DMS53 treated with DMSO at 0.1 percent for 48 hours (cell line): ENCODE results near the gene CDC42EP1.
A peak's percentile ranks its signal among the peaks of the same experiment; 100 is the strongest.
"Not testable (repeated sequence)": the region's sequence is repeated elsewhere in the genome, so short reads cannot be mapped to it uniquely, and the experiment has no call there.

Experiments
- DNase-seq: peaks from one replicate; lab custom pipeline; 2025; ENCODE audit not compliant: unreplicated experiment; lab: John Stamatoyannopoulos, UW

The CDC42EP1 gene

GRCh38 chr22:37578002-37578401 is 17.7 kb downstream of the CDC42EP1 start:
- DNase-seq: no peak

- no peak for DNase-seq
Observed at GRCh38 chr22:37581504-37581903, 21.2 kb downstream of the CDC42EP1 start.

GRCh38 chr22:37582526-37582925 is 22.2 kb downstream of the CDC42EP1 start:
- DNase-seq: no peak

GRCh38 chr22:37588546-37589215 is 28.4 kb downstream of the CDC42EP1 start:
- no peak for DNase-seq

- DNase-seq: no peak
Observed at GRCh38 chr22:37589636-37590035, 29.4 kb downstream of the CDC42EP1 start.

GRCh38 chr22:37591081-37591480 is 30.8 kb downstream of the CDC42EP1 start:
- DNase-seq: not testable (repeated sequence)

GRCh38 chr22:37591823-37592404 is 31.6 kb downstream of the CDC42EP1 start:
- no peak for DNase-seq

- DNase-seq: no peak
Observed at GRCh38 chr22:37594237-37594636, 34.0 kb downstream of the CDC42EP1 start.

GRCh38 chr22:37599153-37599552 is 38.9 kb downstream of the CDC42EP1 start:
- no peak for DNase-seq

GRCh38 chr22:37601203-37601539 is 40.9 kb downstream of the CDC42EP1 start:
- DNase-seq: no peak

GRCh38 chr22:37601540-37602442 is 41.5 kb downstream of the CDC42EP1 start:
- no peak for DNase-seq

- DNase-seq: not testable (repeated sequence)
Observed at GRCh38 chr22:37602546-37603277, 42.4 kb downstream of the CDC42EP1 start.

- DNase-seq: no peak
Observed at GRCh38 chr22:37604074-37604473, 43.8 kb downstream of the CDC42EP1 start.

GRCh38 chr22:37604875-37605274 is 44.6 kb downstream of the CDC42EP1 start:
- DNase-seq: no peak

GRCh38 chr22:37607010-37607934 is 47.0 kb downstream of the CDC42EP1 start:
- DNase-seq: peak; percentile 61

GRCh38 chr22:37607935-37608476 is 47.7 kb downstream of the CDC42EP1 start:
- DNase-seq: no peak

GRCh38 chr22:37608477-37609239 is 48.4 kb downstream of the CDC42EP1 start, which contains the start of gene GGA1:
TSS of gene GGA1 (plus strand) at chr22:37608834. CDS start at chr22:37608861, 27 bp downstream.
- DNase-seq: peak; percentile 54

- no peak for DNase-seq
Observed at GRCh38 chr22:37609240-37610152, 49.2 kb downstream of the CDC42EP1 start.
